ENCODE data around the gene EXOSC10. TPM values are rescaled to one million over a fixed set of nuclear protein-coding genes. Genes with fewer than 3 reads are reported as not detected.

EXOSC10 gene
- total and polyA plus RNA-seq, 2 of the 13 experiments (the other 11 are each of a cell fraction or from before 2014, with no cell fraction given): 48.4 to 67.6 TPM

DNA sequence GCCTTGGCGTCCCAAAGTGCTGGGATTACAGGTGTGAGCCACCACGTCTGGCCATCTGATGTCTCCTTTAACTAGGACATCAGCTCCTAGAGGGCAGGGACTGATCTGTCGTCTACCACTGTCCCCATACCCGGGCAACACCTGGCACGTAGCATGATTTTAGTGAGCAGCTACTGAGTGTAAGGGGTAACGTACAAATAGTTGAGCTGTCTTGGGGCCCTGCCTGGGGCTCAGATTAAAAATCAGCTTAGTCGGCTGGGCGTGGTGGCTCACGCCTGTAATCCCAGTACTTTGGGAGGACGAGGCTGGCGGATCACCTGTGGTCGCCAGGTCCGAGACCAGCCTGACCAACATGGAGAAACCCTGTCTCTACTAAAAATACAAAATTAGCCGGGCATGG is 41.6 kb downstream of the EXOSC10 start (continued):
- TF ChIP-seq, protein P1, sequence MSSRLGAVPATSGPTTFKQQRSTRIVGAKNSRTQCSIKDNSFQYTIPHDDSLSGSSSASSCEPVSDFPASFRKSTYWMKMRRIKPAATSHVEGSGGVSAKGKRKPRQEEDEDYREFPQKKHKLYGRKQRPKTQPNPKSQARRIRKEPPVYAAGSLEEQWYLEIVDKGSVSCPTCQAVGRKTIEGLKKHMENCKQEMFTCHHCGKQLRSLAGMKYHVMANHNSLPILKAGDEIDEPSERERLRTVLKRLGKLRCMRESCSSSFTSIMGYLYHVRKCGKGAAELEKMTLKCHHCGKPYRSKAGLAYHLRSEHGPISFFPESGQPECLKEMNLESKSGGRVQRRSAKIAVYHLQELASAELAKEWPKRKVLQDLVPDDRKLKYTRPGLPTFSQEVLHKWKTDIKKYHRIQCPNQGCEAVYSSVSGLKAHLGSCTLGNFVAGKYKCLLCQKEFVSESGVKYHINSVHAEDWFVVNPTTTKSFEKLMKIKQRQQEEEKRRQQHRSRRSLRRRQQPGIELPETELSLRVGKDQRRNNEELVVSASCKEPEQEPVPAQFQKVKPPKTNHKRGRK (CRISPR knock-in tag; IDR thresholded peaks at IDR 0.05): no peak
- TF ChIP-seq NONO (IDR thresholded peaks at IDR 0.05): no peak
- no peak for TF ChIP-seq NONO (CRISPR knock-in tag; conservative IDR thresholded peaks at IDR 0.05)
- TF ChIP-seq YY1 (IDR thresholded peaks at IDR 0.05; ENCODE audit: insufficient read depth, insufficient replicate concordance, low read depth, low read length): no peak
- TF ChIP-seq, protein P2, sequence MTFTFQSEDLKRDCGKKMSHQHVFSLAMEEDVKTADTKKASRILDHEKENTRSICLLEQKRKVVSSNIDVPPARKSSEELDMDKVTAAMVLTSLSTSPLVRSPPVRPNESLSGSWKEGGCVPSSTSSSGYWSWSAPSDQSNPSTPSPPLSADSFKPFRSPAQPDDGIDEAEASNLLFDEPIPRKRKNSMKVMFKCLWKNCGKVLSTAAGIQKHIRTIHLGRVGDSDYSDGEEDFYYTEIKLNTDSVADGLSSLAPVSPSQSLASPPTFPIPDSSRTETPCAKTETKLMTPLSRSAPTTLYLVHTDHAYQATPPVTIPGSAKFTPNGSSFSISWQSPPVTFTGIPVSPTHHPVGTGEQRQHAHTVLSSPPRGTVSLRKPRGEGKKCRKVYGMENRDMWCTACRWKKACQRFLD (CRISPR knock-in tag; IDR thresholded peaks at IDR 0.05; ENCODE audit: borderline replicate concordance): no peak
- no peak for TF ChIP-seq FOXK1 (CRISPR knock-in tag; IDR thresholded peaks at IDR 0.05; ENCODE audit: borderline replicate concordance, low read depth)
- TF ChIP-seq ZNF766 (CRISPR knock-in tag; IDR thresholded peaks at IDR 0.05; ENCODE audit: borderline replicate concordance): no peak
- TF ChIP-seq, protein P3, sequence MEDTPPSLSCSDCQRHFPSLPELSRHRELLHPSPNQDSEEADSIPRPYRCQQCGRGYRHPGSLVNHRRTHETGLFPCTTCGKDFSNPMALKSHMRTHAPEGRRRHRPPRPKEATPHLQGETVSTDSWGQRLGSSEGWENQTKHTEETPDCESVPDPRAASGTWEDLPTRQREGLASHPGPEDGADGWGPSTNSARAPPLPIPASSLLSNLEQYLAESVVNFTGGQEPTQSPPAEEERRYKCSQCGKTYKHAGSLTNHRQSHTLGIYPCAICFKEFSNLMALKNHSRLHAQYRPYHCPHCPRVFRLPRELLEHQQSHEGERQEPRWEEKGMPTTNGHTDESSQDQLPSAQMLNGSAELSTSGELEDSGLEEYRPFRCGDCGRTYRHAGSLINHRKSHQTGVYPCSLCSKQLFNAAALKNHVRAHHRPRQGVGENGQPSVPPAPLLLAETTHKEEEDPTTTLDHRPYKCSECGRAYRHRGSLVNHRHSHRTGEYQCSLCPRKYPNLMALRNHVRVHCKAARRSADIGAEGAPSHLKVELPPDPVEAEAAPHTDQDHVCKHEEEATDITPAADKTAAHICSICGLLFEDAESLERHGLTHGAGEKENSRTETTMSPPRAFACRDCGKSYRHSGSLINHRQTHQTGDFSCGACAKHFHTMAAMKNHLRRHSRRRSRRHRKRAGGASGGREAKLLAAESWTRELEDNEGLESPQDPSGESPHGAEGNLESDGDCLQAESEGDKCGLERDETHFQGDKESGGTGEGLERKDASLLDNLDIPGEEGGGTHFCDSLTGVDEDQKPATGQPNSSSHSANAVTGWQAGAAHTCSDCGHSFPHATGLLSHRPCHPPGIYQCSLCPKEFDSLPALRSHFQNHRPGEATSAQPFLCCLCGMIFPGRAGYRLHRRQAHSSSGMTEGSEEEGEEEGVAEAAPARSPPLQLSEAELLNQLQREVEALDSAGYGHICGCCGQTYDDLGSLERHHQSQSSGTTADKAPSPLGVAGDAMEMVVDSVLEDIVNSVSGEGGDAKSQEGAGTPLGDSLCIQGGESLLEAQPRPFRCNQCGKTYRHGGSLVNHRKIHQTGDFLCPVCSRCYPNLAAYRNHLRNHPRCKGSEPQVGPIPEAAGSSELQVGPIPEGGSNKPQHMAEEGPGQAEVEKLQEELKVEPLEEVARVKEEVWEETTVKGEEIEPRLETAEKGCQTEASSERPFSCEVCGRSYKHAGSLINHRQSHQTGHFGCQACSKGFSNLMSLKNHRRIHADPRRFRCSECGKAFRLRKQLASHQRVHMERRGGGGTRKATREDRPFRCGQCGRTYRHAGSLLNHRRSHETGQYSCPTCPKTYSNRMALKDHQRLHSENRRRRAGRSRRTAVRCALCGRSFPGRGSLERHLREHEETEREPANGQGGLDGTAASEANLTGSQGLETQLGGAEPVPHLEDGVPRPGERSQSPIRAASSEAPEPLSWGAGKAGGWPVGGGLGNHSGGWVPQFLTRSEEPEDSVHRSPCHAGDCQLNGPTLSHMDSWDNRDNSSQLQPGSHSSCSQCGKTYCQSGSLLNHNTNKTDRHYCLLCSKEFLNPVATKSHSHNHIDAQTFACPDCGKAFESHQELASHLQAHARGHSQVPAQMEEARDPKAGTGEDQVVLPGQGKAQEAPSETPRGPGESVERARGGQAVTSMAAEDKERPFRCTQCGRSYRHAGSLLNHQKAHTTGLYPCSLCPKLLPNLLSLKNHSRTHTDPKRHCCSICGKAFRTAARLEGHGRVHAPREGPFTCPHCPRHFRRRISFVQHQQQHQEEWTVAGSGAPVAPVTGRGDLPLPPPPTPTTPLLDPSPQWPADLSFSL (CRISPR knock-in tag; IDR thresholded peaks at IDR 0.05): no peak
- TF ChIP-seq ZNF274 (CRISPR knock-in tag; IDR thresholded peaks at IDR 0.05): no peak
- no peak for TF ChIP-seq MIER3 (CRISPR knock-in tag; IDR thresholded peaks at IDR 0.05; ENCODE audit: borderline replicate concordance)

Data from HepG2 (cell line).